ENCODE results near the gene QRSL1. TPM values are rescaled to one million over a fixed set of nuclear protein-coding genes. Genes with fewer than 3 reads are reported as not detected.

The QRSL1 gene
- polyA plus RNA-seq, 1 of the 3 experiments (the other 2 are of a cell fraction), result 5.7 TPM

DNA sequence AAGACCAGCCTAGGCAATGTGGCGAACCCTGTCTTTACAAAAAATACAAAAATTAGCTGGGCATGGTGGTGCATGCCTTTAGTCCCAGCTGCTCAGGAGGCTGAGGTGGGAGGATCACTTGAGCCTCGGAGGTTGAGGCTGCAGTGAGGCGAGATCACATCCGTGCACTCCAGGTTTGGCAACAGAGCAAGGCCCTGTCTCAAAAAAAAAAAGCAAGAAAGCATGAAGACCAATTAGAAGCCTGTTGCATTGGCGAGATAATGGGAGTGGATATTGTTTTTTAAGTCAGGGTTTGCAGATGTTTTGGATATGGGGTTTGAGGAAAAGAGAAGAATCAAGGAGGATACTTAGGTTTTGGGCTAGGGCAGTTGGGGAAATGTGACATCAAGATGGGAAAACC lies 5.2 kb downstream of the QRSL1 start (continued):
- TF ChIP-seq JUND (IDR thresholded peaks at IDR 0.05), result no peak
- TF ChIP-seq, protein P1, sequence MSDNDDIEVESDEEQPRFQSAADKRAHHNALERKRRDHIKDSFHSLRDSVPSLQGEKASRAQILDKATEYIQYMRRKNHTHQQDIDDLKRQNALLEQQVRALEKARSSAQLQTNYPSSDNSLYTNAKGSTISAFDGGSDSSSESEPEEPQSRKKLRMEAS (IDR thresholded peaks at IDR 0.05; ENCODE audit: low read depth), result no peak
- TF ChIP-seq, protein P2, sequence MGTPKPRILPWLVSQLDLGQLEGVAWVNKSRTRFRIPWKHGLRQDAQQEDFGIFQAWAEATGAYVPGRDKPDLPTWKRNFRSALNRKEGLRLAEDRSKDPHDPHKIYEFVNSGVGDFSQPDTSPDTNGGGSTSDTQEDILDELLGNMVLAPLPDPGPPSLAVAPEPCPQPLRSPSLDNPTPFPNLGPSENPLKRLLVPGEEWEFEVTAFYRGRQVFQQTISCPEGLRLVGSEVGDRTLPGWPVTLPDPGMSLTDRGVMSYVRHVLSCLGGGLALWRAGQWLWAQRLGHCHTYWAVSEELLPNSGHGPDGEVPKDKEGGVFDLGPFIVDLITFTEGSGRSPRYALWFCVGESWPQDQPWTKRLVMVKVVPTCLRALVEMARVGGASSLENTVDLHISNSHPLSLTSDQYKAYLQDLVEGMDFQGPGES (IDR thresholded peaks at IDR 0.05; ENCODE audit: low read depth, low read length), result no peak
- no peak for TF ChIP-seq MEF2A (IDR thresholded peaks at IDR 0.05; ENCODE audit: borderline replicate concordance, low read depth)

DNA sequence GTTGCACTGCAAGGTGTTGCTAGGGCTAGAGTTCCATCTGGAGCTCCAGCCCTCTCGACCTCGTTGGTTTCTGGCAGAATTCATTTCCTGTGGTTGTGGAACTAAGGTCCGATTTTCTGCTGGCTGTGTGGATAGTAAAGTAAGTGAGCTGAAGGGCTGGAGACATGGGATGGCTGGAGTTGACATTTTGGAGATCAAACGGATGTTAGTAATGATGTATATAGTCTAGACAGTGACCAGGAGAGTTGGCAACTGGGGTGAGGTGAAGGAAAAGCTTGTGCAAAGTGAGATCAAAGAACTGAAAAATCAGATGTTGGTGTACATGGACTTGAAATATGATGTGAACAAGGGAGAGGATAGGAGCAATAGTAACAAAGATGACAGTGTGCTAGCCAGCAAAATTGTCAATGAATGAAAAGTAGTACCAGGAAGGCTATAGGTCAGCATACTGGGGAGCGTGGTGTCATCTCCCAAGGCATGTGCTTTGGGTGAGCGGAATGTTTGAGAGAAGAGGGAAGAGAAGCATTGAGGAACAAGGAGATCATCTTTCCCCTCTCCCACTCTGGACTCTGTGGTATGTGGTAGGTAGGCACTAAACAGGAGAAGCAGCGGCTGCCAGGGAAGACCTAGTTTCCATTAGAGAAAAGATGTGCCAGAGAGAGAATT lies 7.8 kb downstream of the QRSL1 start:
- DNase-seq, result no peak
- 88% methylated on average over 7 of the region's 7 CpGs for WGBS (ENCODE audit: low lambda C conversion rate)
- H3K4me2 ChIP-seq, result no peak overlapping the region
- H3F3A ChIP-seq (replicated peaks; ENCODE audit: insufficient read depth), result no peaks in the 10 kb centered on the region
- ChIA-PET POLR2A (no interaction called here), CTCF (interaction anchor here (1.2 to 1.8 kb wide), 2 partner anchors 9 to 342 kb away, joined by 3 to 4 read pairs; no protein-coding TSS in a partner anchor)
- no peaks in the 10 kb centered on the region for H3K9me3 ChIP-seq
- no peak overlapping the region for H2AFZ ChIP-seq (ENCODE audit: low read depth)
- H3K9ac ChIP-seq, result no peak overlapping the region
- TF ChIP-seq FOXJ3 (CRISPR knock-in tag; IDR thresholded peaks at IDR 0.05) (no peak), GATA2 (CRISPR knock-in tag; IDR thresholded peaks at IDR 0.05) (no peak), RFX5 (IDR thresholded peaks at IDR 0.05; ENCODE audit: low read length) (no peak), SIN3A (IDR thresholded peaks at IDR 0.05; ENCODE audit: borderline replicate concordance, low read depth, low read length) (no peak), JUND (IDR thresholded peaks at IDR 0.05) (no peak), TCF12 (IDR thresholded peaks at IDR 0.05) (no peak)
- TF ChIP-seq, protein P3, sequence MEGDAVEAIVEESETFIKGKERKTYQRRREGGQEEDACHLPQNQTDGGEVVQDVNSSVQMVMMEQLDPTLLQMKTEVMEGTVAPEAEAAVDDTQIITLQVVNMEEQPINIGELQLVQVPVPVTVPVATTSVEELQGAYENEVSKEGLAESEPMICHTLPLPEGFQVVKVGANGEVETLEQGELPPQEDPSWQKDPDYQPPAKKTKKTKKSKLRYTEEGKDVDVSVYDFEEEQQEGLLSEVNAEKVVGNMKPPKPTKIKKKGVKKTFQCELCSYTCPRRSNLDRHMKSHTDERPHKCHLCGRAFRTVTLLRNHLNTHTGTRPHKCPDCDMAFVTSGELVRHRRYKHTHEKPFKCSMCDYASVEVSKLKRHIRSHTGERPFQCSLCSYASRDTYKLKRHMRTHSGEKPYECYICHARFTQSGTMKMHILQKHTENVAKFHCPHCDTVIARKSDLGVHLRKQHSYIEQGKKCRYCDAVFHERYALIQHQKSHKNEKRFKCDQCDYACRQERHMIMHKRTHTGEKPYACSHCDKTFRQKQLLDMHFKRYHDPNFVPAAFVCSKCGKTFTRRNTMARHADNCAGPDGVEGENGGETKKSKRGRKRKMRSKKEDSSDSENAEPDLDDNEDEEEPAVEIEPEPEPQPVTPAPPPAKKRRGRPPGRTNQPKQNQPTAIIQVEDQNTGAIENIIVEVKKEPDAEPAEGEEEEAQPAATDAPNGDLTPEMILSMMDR (IDR thresholded peaks at IDR 0.05), result no peak
- no peaks in the 10 kb centered on the region for H3K27me3 ChIP-seq (ENCODE audit: insufficient read depth)
- H3K79me2 ChIP-seq (ENCODE audit: insufficient read depth), result peaks cover 72% of the 10 kb centered on the region
- no peak overlapping the region for H3K27ac ChIP-seq (ENCODE audit: low read depth in 2 of 2, low read length in 1 of 2)
- peaks cover 0 to 2% of the 10 kb centered on the region in 2 experiments; a peak in 1 of 4 replicates for H3K4me1 ChIP-seq (ENCODE audit: control insufficient read depth in 1 of 2, insufficient read depth in 2 of 2, low read depth in 1 of 2, low read length in 1 of 2)
- no peaks in the 10 kb centered on the region for H4K20me1 ChIP-seq (ENCODE audit: insufficient read depth)
- H3K36me3 ChIP-seq (replicated peaks in 1 of 2; ENCODE audit: control insufficient read depth in 1 of 2, insufficient read depth in 2 of 2, low read length in 1 of 2), result peaks cover 3 to 16% of the 10 kb centered on the region in 2 experiments
- H3K4me3 ChIP-seq (ENCODE audit: low read depth in 2 of 2, low read length in 1 of 2), result no peak overlapping the region
- no peaks in the 10 kb centered on the region for H3K9me2 ChIP-seq

DNA sequence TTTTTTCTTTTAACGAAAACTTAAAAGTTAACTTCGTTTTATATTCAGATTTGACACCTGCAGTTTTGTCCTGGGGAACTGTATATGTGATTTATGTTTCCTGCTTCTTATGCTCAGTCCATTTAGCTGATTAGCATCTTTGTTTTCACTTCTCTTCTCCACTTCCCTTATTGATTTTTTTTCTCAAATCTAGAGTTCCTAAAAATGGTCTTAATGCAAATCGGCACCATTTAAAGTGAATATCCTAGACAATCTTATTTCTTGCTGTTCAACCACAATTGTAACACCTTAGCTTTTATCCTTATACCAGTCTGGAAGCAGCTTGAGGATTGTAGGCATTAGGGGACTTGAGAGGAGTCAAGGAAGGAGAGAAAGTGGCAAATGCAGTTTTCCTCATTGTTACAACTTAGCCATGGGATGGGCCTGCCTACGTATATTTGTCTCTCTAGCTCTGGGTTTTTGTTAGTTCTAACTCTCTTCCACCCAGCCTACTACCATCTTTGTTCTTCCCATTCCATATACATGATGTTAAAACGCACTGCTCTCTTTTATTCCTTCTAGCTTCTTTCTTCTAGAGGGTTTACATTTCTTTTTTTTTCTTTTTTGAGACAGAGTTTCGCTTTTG lies 8.5 kb downstream of the QRSL1 start:
- ChIA-PET POLR2A (no interaction called here), CTCF (interaction anchor here (1.2 to 1.8 kb wide), 2 partner anchors 9 to 342 kb away, joined by 3 to 4 read pairs; no protein-coding TSS in a partner anchor)
- TF ChIP-seq RCOR1 (IDR thresholded peaks at IDR 0.05; ENCODE audit: low read length) (no peak), EZH2phosphoT487 (IDR thresholded peaks at IDR 0.05; ENCODE audit: borderline replicate concordance, low read depth) (no peak), NFIC (IDR thresholded peaks at IDR 0.05; ENCODE audit: borderline replicate concordance) (no peak), JUND (IDR thresholded peaks at IDR 0.05) (no peak), SIN3A (IDR thresholded peaks at IDR 0.05; ENCODE audit: borderline replicate concordance, low read depth, low read length) (no peak)
- TF ChIP-seq, protein P2 (IDR thresholded peaks at IDR 0.05; ENCODE audit: low read depth, low read length), result no peak
- WGBS (ENCODE audit: low lambda C conversion rate), result 78% methylated on average over 6 of the region's 6 CpGs
- Histone ChIP-seq H3K4me2 (no peak overlapping the region), H3K9ac (no peak overlapping the region), H3F3A (replicated peaks; ENCODE audit: insufficient read depth) (no peaks in the 10 kb centered on the region), H3K79me2 (ENCODE audit: insufficient read depth) (peaks cover 68% of the 10 kb centered on the region), H3K9me2 (no peaks in the 10 kb centered on the region), H3K36me3 (replicated peaks in 1 of 2; ENCODE audit: control insufficient read depth in 1 of 2, insufficient read depth in 2 of 2, low read length in 1 of 2) (peaks cover 6 to 16% of the 10 kb centered on the region in 2 experiments), H3K9me3 (no peaks in the 10 kb centered on the region), H3K4me1 (ENCODE audit: control insufficient read depth in 1 of 2, insufficient read depth in 2 of 2, low read depth in 1 of 2, low read length in 1 of 2) (peaks cover 0 to 2% of the 10 kb centered on the region in 2 experiments; a peak in 1 of 4 replicates), H2AFZ (ENCODE audit: low read depth) (no peak overlapping the region), H3K27ac (ENCODE audit: low read depth in 2 of 2, low read length in 1 of 2) (no peak overlapping the region), H4K20me1 (ENCODE audit: insufficient read depth) (no peaks in the 10 kb centered on the region), H3K4me3 (ENCODE audit: low read depth in 2 of 2, low read length in 1 of 2) (no peak overlapping the region), H3K27me3 (ENCODE audit: insufficient read depth) (no peaks in the 10 kb centered on the region)
- DNase-seq, result no peak

Measured in SK-N-SH (cell line).